Smooth muscle cell (in vitro differentiated cells): ENCODE measurements around the gene KIN. TPM values are rescaled to one million over a fixed set of nuclear protein-coding genes. Genes with fewer than 3 reads are reported as not detected.

ENCODE experiments used
- DNase-seq: peaks from one replicate; lab custom pipeline; 2025; ENCODE audit not compliant: unreplicated experiment; lab: John Stamatoyannopoulos, UW
- H2AFZ ChIP-seq: fragments of 200-600 bp; sonication (generic); 2 replicates; pipeline ENCODE4 v1.6.0; 2016; ENCODE audit warnings: antibody characterized with exemption, low read depth, mild to moderate bottlenecking
- H3F3A ChIP-seq: fragments of 200-600 bp; sonication (generic); 2 replicates; pipeline ENCODE4 v1.6.0; 2017; ENCODE audit warnings: antibody characterized with exemption, low read depth
- H3K27ac ChIP-seq: fragments of 200-600 bp; sonication (generic); 2 replicates; pipeline ENCODE4 v1.5.1; 2016; ENCODE audit warnings: low read depth, mild to moderate bottlenecking
- H3K27me3 ChIP-seq: fragments of 200-600 bp; sonication (generic); 2 replicates; pipeline ENCODE4 v1.6.1; 2016; ENCODE audit warnings: low read depth, mild to moderate bottlenecking
- H3K36me3 ChIP-seq: fragments of 200-600 bp; sonication (generic); 2 replicates; pipeline ENCODE4 v1.5.1; 2016; ENCODE audit warnings: low read depth
- H3K4me1 ChIP-seq: fragments of 200-600 bp; sonication (generic); 2 replicates; pipeline ENCODE4 v1.5.1; 2016; ENCODE audit warnings: low read depth
- H3K4me2 ChIP-seq: fragments of 200-600 bp; sonication (generic); 2 replicates; pipeline ENCODE4 v1.6.0; 2016; ENCODE audit warnings: mild to moderate bottlenecking
- H3K4me3 ChIP-seq: fragments of 200-600 bp; sonication (generic); 2 replicates; pipeline ENCODE4 v1.5.1; 2016; ENCODE audit warnings: mild to moderate bottlenecking
- H3K79me2 ChIP-seq: fragments of 200-600 bp; sonication (generic); 2 replicates; pipeline ENCODE4 v1.6.0; 2016; ENCODE audit warnings: low read depth, mild to moderate bottlenecking
- H3K9ac ChIP-seq: fragments of 200-600 bp; sonication (generic); 2 replicates; pipeline ENCODE4 v1.6.0; 2016; ENCODE audit warnings: low read depth
- H3K9me3 ChIP-seq: fragments of 200-600 bp; sonication (generic); replicated peaks from 2 replicates; pipeline ENCODE4 v1.5.1; 2016; ENCODE audit warnings: low read depth
- H4K20me1 ChIP-seq: fragments of 200-600 bp; sonication (generic); 2 replicates; pipeline ENCODE4 v1.6.0; 2016; ENCODE audit warnings: low read depth
- WGBS: methylation state at CpG from one replicate; pipeline ENCODE4 v1.1.7; 2016; ENCODE audit warnings: low lambda C conversion rate; 5-methylcytosine and 5-hydroxymethylcytosine counted together
- polyA plus RNA-seq: library from polyadenylated mRNA; unstranded; fragments of >200 nt; fragmentation: Nextera tagmentation; extraction: Ambion mirVana; gene quantifications from 2 replicates; pipeline ENCODE4 v1.2.1, GENCODE V29; 2016
- total RNA-seq: library from RNA; depleted of rRNA; stranded (reverse); fragments of >200 nt; gene quantifications from 2 replicates; pipeline ENCODE4 v1.2.3, GENCODE V29; 2014
- TF ChIP-seq, protein P1 (sequence below): fragments of 200-600 bp; sonication (generic); IDR thresholded peaks from 2 replicates; pipeline ENCODE4 v1.5.1; 2017; ENCODE audit warnings: borderline replicate concordance, mild to moderate bottlenecking, antibody characterized with exemption; ENCODE audit not compliant: insufficient read depth, poor library complexity, severe bottlenecking

Gene KIN
- total and polyA plus RNA-seq, 2 experiments from 2014 or later = 11.5 to 27.9 TPM

DNA sequence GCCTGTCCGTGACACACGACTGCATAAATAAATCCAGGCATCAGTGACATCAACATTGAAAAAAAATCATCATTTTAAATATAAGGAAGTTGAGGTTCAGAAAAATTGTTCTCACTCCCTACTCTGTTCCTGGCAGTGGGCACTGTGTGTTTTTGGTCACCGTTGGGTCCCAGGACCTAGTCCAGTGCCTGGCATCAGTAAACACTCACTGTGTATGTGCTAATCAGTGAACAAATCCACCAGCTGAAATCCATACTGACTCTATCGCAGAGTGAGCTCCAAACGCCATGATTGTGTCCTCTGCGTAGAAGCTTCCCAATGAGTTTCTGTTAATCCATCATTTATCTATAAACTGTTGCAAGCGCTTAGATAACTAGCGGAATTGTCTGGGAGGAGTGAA is 43.5 kb downstream of the KIN start:
- H3K36me3 ChIP-seq = no peaks in the 10 kb centered on the region
- no peak overlapping the region for H3K4me3 ChIP-seq
- H3K27ac ChIP-seq = no peak overlapping the region
- no peak overlapping the region for H2AFZ ChIP-seq
- H3K9me3 ChIP-seq = no peaks in the 10 kb centered on the region
- DNase-seq = no peak
- no peaks in the 10 kb centered on the region for H4K20me1 ChIP-seq
- TF ChIP-seq, protein P1, sequence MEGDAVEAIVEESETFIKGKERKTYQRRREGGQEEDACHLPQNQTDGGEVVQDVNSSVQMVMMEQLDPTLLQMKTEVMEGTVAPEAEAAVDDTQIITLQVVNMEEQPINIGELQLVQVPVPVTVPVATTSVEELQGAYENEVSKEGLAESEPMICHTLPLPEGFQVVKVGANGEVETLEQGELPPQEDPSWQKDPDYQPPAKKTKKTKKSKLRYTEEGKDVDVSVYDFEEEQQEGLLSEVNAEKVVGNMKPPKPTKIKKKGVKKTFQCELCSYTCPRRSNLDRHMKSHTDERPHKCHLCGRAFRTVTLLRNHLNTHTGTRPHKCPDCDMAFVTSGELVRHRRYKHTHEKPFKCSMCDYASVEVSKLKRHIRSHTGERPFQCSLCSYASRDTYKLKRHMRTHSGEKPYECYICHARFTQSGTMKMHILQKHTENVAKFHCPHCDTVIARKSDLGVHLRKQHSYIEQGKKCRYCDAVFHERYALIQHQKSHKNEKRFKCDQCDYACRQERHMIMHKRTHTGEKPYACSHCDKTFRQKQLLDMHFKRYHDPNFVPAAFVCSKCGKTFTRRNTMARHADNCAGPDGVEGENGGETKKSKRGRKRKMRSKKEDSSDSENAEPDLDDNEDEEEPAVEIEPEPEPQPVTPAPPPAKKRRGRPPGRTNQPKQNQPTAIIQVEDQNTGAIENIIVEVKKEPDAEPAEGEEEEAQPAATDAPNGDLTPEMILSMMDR = no peak
- H3F3A ChIP-seq = no peaks in the 10 kb centered on the region
- 91% methylated on average over 8 of the region's 8 CpGs for WGBS
- H3K79me2 ChIP-seq = no peaks in the 10 kb centered on the region
- peaks cover 4% of the 10 kb centered on the region for H3K27me3 ChIP-seq
- H3K4me2 ChIP-seq = no peak overlapping the region
- H3K9ac ChIP-seq = no peak overlapping the region
- no peaks in the 10 kb centered on the region for H3K4me1 ChIP-seq

DNA sequence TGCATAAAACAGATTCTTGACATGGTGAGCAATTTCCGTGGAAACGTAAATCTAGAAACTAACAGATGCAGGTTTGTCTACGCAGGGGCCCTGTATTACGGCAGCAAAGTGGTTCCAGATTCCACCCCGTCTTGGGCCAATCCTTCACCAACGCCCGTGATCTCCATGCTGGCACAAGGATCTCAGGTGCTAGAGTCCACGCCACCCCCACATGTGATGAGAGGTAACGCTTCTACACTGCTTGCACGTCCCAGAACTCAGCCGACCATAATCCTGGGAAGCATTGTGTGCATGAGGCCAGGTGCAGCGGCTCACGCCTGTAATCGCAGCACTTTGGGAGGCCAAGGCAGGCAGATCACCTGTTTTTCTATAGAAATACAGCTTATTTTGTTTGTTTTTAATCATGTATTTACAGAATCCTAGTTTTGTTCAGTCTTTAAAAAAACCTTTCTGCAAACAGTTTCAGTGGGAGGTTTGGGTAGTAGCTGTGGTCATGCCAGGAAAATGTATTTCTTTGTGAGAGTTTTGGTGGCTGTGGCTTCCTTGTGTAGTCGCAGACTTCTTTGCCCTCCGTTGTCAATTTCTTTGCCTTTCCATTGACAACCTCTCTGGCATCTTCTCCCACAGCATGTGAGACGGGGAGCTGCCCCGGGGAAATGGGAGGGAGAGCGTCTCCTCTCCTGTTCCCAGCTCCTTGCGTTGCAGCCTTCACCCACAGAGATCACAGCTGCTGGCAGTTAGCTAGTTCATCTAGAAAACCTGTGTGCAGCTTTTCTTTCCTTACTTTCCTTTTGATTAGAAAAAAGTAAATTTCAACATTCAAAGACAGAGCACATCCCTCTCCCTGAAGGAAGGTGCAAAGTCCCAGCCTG is 49.0 kb downstream of the KIN start:
- H3K27me3 ChIP-seq = peaks cover 4% of the 10 kb centered on the region
- no peaks in the 10 kb centered on the region for H3F3A ChIP-seq
- no peaks in the 10 kb centered on the region for H3K4me1 ChIP-seq
- H4K20me1 ChIP-seq = no peaks in the 10 kb centered on the region
- no peaks in the 10 kb centered on the region for H3K36me3 ChIP-seq
- H3K4me2 ChIP-seq = no peak overlapping the region
- no peaks in the 10 kb centered on the region for H3K79me2 ChIP-seq
- H3K27ac ChIP-seq = no peak overlapping the region
- TF ChIP-seq, protein P1 = no peak
- no peak for DNase-seq
- 90% methylated on average over 20 of the region's 20 CpGs for WGBS
- H3K9ac ChIP-seq = no peak overlapping the region
- H3K4me3 ChIP-seq = no peak overlapping the region
- H3K9me3 ChIP-seq = no peaks in the 10 kb centered on the region
- no peak overlapping the region for H2AFZ ChIP-seq

DNA sequence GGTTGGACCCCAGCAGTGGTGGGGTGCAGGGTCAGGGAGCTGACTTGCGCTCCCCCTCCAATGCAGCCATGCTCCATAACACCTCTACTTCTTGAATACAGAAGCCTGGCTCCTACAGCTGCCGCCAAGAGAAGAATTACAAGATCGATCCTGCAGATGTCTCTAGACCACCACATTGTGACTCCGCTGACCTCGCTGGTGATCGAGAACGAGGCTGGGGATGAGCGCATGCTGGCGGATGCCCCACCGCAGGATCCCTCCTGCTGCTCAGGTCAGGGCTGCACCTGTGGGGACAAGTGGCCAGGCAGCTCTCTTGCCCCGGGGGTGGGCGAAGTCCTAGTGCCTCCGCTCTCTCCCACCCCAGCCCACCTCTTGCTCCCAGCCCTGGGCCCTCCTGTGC is 53.0 kb downstream of the KIN start:
- DNase-seq = no peak
- 85% methylated on average over 13 of the region's 13 CpGs for WGBS

More for the DNA sequence above, 53.0 kb downstream of the KIN start:
- Histone ChIP-seq H3F3A (no peaks in the 10 kb centered on the region), H3K27me3 (no peaks in the 10 kb centered on the region), H4K20me1 (no peaks in the 10 kb centered on the region), H3K36me3 (no peaks in the 10 kb centered on the region), H2AFZ (no peak overlapping the region), H3K27ac (no peak overlapping the region), H3K79me2 (no peaks in the 10 kb centered on the region), H3K9me3 (no peaks in the 10 kb centered on the region), H3K4me3 (no peak overlapping the region), H3K4me1 (no peaks in the 10 kb centered on the region), H3K9ac (no peak overlapping the region), H3K4me2 (no peak overlapping the region)
- TF ChIP-seq, protein P1 = no peak
